Activated naive CD4-positive, alpha-beta T cell treated with anti-CD3 and anti-CD28 coated beads for 36 hours (primary cell): ENCODE results near the gene PLXNA2. TPM values are rescaled to one million over a fixed set of nuclear protein-coding genes. Genes with fewer than 3 reads are reported as not detected.
A peak's percentile ranks its signal among the peaks of the same experiment; 100 is the strongest.

ENCODE experiments used
- CTCF ChIA-PET: fragments of 350-600 bp; sonication (Branson Sonifier 250); formaldehyde crosslinking; loops from one replicate; lab custom pipeline; 2021; ENCODE audit warnings: antibody characterized with exemption; lab: Charles Lee
- DNase-seq: peaks from one replicate; pipeline ENCODE4 v3.0.0-alpha.2; 2020
- H3K27ac Mint-ChIP-seq: one replicate; pipeline ENCODE4 v1.8.0; 2021; ENCODE audit warnings: mild to moderate bottlenecking, mixed read lengths
- H3K27me3 Mint-ChIP-seq: one replicate; pipeline ENCODE4 v1.8.0; 2021; ENCODE audit warnings: low read depth, mixed read lengths
- H3K36me3 Mint-ChIP-seq: one replicate; pipeline ENCODE4 v1.8.0; 2021; ENCODE audit warnings: low read depth, mixed read lengths
- H3K4me1 Mint-ChIP-seq: one replicate; pipeline ENCODE4 v1.8.0; 2021; ENCODE audit warnings: low read depth, mixed read lengths
- H3K4me3 Mint-ChIP-seq: one replicate; pipeline ENCODE4 v1.8.0; 2021; ENCODE audit warnings: mild to moderate bottlenecking, moderate library complexity, mixed read lengths
- H3K9me3 Mint-ChIP-seq: one replicate; pipeline ENCODE4 v1.8.0; 2021; ENCODE audit warnings: mixed read lengths
- intact Hi-C: fragments of 100-400 bp; cut with micrococcal nuclease; formaldehyde crosslinking; loops from one replicate; pipeline ENCODE4 v1.15.1; 2023
- total RNA-seq, 2 experiments: library from RNA; stranded (reverse); gene quantifications; one replicate each; pipeline ENCODE4 v1.2.3, GENCODE V29; 2021

Gene PLXNA2
- total RNA-seq, 2 experiments from 2014 or later: 0.26 to 0.35 TPM

GRCh38 chr1:208045463-208046260 is 198.5 kb downstream of the PLXNA2 start:
- no peaks in the 10 kb centered on the region for H3K36me3 Mint-ChIP-seq
- DNase-seq: no peak
- no peaks in the 10 kb centered on the region for H3K9me3 Mint-ChIP-seq
- H3K27ac Mint-ChIP-seq: no peak overlapping the region
- H3K4me3 Mint-ChIP-seq: no peak overlapping the region
- intact Hi-C loops: no loop called here
- peaks cover 3% of the 10 kb centered on the region for H3K4me1 Mint-ChIP-seq
- peaks cover 3% of the 10 kb centered on the region for H3K27me3 Mint-ChIP-seq
- CTCF ChIA-PET: no interaction called here

- DNase-seq: peak; percentile 6
- Mint-ChIP-seq H3K9me3 (no peaks in the 10 kb centered on the region), H3K4me3 (no peak overlapping the region), H3K27me3 (peaks cover 3% of the 10 kb centered on the region), H3K4me1 (peaks cover 3% of the 10 kb centered on the region), H3K27ac (no peak overlapping the region), H3K36me3 (no peaks in the 10 kb centered on the region)
- intact Hi-C loops: no loop called here
- CTCF ChIA-PET: no interaction called here
These were observed 199.4 kb downstream of the PLXNA2 start for GRCh38 chr1:208044589-208045462.

GRCh38 chr1:208043691-208044181 is 200.4 kb downstream of the PLXNA2 start:
- no peak overlapping the region for H3K27ac Mint-ChIP-seq
- H3K4me1 Mint-ChIP-seq: peaks cover under 1% of the 10 kb centered on the region
- no peaks in the 10 kb centered on the region for H3K9me3 Mint-ChIP-seq
- intact Hi-C loops: no loop called here
- no peak overlapping the region for H3K4me3 Mint-ChIP-seq
- CTCF ChIA-PET: no interaction called here
- no peak for DNase-seq
- H3K36me3 Mint-ChIP-seq: no peaks in the 10 kb centered on the region
- peaks cover 3% of the 10 kb centered on the region for H3K27me3 Mint-ChIP-seq

GRCh38 chr1:208042868-208043267 is 201.3 kb downstream of the PLXNA2 start:
- no peak overlapping the region for H3K4me3 Mint-ChIP-seq
- H3K27me3 Mint-ChIP-seq: peaks cover 3% of the 10 kb centered on the region

GRCh38 chr1:208042041-208042615 is 202.1 kb downstream of the PLXNA2 start:
- H3K27me3 Mint-ChIP-seq: peaks cover 3% of the 10 kb centered on the region
- no peak for DNase-seq
- no peaks in the 10 kb centered on the region for H3K9me3 Mint-ChIP-seq
- H3K27ac Mint-ChIP-seq: no peak overlapping the region
- no peaks in the 10 kb centered on the region for H3K36me3 Mint-ChIP-seq
- no peaks in the 10 kb centered on the region for H3K4me1 Mint-ChIP-seq
- intact Hi-C loops: no loop called here
- CTCF ChIA-PET: interaction anchor here (0.9 to 1.4 kb wide), 2 partner anchors 21 to 50 kb away, joined by 6 to 8 read pairs; no protein-coding TSS in a partner anchor
- H3K4me3 Mint-ChIP-seq: no peak overlapping the region

More at GRCh38 chr1:208042868-208043267, 201.3 kb downstream of the PLXNA2 start:
- no peak for DNase-seq
- Mint-ChIP-seq H3K9me3 (no peaks in the 10 kb centered on the region), H3K4me1 (no peaks in the 10 kb centered on the region), H3K36me3 (no peaks in the 10 kb centered on the region), H3K27ac (no peak overlapping the region)
- CTCF ChIA-PET: no interaction called here
- intact Hi-C loops: no loop called here

- H3K27ac Mint-ChIP-seq: no peak overlapping the region
- H3K4me3 Mint-ChIP-seq: no peak overlapping the region
- no peaks in the 10 kb centered on the region for H3K4me1 Mint-ChIP-seq
- CTCF ChIA-PET: interaction anchor here (0.9 to 1.5 kb wide), 4 partner anchors 14 to 54 kb away, joined by 3 to 8 read pairs (median 5); no protein-coding TSS in a partner anchor
- DNase-seq: no peak
- intact Hi-C loops: no loop called here
- H3K9me3 Mint-ChIP-seq: no peaks in the 10 kb centered on the region
- peaks cover 3% of the 10 kb centered on the region for H3K27me3 Mint-ChIP-seq
- no peaks in the 10 kb centered on the region for H3K36me3 Mint-ChIP-seq
These were observed 202.7 kb downstream of the PLXNA2 start for GRCh38 chr1:208041505-208041904.

GRCh38 chr1:208040821-208041297 is 203.3 kb downstream of the PLXNA2 start:
- Mint-ChIP-seq H3K9me3 (no peaks in the 10 kb centered on the region), H3K27ac (no peak overlapping the region), H3K4me1 (no peaks in the 10 kb centered on the region), H3K36me3 (no peaks in the 10 kb centered on the region), H3K4me3 (no peak overlapping the region), H3K27me3 (peaks cover 3% of the 10 kb centered on the region)
- intact Hi-C loops: no loop called here
- DNase-seq: no peak
- CTCF ChIA-PET: interaction anchor here (0.9 to 1.5 kb wide), 3 partner anchors 13 to 54 kb away, joined by 3 to 8 read pairs (median 4); no protein-coding TSS in a partner anchor

- Mint-ChIP-seq H3K36me3 (no peaks in the 10 kb centered on the region), H3K4me3 (no peak overlapping the region), H3K27ac (no peak overlapping the region), H3K4me1 (no peaks in the 10 kb centered on the region), H3K9me3 (no peaks in the 10 kb centered on the region), H3K27me3 (peaks cover 2% of the 10 kb centered on the region)
- CTCF ChIA-PET: interaction anchor here (0.7 to 1.5 kb wide), 2 partner anchors 12 to 18 kb away, joined by 4 to 5 read pairs; no protein-coding TSS in a partner anchor
- DNase-seq: no peak
- intact Hi-C loops: no loop called here
These were observed 204.4 kb downstream of the PLXNA2 start for GRCh38 chr1:208039536-208040332.

GRCh38 chr1:208038303-208038702 is 205.9 kb downstream of the PLXNA2 start:
- intact Hi-C loops: no loop called here
- no peak overlapping the region for H3K4me3 Mint-ChIP-seq
- H3K9me3 Mint-ChIP-seq: no peaks in the 10 kb centered on the region
- no peaks in the 10 kb centered on the region for H3K27me3 Mint-ChIP-seq
- CTCF ChIA-PET: no interaction called here
- no peak for DNase-seq
- H3K4me1 Mint-ChIP-seq: no peaks in the 10 kb centered on the region
- no peaks in the 10 kb centered on the region for H3K36me3 Mint-ChIP-seq
- no peak overlapping the region for H3K27ac Mint-ChIP-seq

- Mint-ChIP-seq H3K27me3 (no peaks in the 10 kb centered on the region), H3K4me3 (no peak overlapping the region), H3K27ac (no peak overlapping the region), H3K4me1 (no peaks in the 10 kb centered on the region), H3K9me3 (no peaks in the 10 kb centered on the region), H3K36me3 (no peaks in the 10 kb centered on the region)
- intact Hi-C loops: loop anchor here (1.0 kb wide), 1 partner anchor 56 kb away; no protein-coding TSS in a partner anchor
- CTCF ChIA-PET: interaction anchor here (0.9 to 2.8 kb wide), 2 partner anchors 15 to 55 kb away, joined by 3 to 17 read pairs; no protein-coding TSS in a partner anchor
- DNase-seq: no peak
These were observed 207.0 kb downstream of the PLXNA2 start for GRCh38 chr1:208036918-208037766.
